ENCODE measurements around the gene QSER1. TPM values are rescaled to one million over a fixed set of nuclear protein-coding genes. Genes with fewer than 3 reads are reported as not detected.

The QSER1 gene
- total RNA-seq, 1 experiment from 2014 or later = 48.0 TPM

DNA sequence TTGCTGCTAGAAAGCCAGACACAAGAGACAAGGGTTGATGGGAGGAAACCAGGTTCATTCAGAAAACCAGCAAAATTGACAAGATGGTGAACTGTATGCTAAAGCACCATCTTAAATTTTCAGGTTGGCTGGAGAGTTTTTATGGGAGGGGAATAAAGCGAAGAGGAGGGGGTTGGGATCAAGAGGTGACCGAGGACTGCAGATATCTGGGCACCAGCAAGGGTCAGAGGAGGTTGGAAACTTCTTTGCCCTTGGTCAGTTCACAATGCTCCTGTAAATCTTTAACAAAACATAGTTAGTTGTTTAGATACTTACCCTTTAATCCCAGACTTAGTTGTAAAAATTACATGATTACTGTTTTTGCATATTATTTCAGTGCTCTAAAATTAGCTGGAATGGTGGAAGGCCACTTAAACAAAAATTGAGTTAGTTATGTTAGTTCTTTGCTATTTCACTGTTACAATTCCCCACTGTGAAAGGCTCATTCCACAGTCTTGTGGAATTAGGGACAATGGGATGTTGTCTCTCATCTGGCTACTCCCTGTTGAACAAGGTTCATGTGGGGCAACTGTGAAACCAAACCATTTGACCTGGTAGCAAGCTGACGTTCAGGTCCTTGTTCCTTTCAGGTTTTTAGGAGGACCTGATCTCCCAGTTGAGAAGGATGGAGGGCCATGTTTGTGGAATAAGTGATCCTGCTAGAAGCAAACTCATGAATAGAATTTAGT lies 30.6 kb upstream of the QSER1 start:
- Histone ChIP-seq H3K4me1 (ENCODE audit: control insufficient read depth in 1 of 2, insufficient read depth in 2 of 2, low read length in 2 of 2) (no peaks in the 10 kb centered on the region), H2AFZ (ENCODE audit: low read depth, low read length, poor library complexity, severe bottlenecking) (no peak overlapping the region), H4K20me1 (ENCODE audit: insufficient read depth) (no peaks in the 10 kb centered on the region), H3K27ac (ENCODE audit: low read depth, low read length) (no peak overlapping the region), H3K9me2 (ENCODE audit: insufficient read depth) (no peaks in the 10 kb centered on the region), H3K4me3 (replicated peaks in 1 of 2; ENCODE audit: low read depth in 1 of 2, low read length in 2 of 2) (no peak overlapping the region), H3K27me3 (ENCODE audit: insufficient read depth, low read length) (no peaks in the 10 kb centered on the region), H3K9ac (ENCODE audit: low read length) (no peak overlapping the region), H3K9me3 (ENCODE audit: control insufficient read depth in 1 of 2, insufficient read depth in 1 of 2, low read depth in 1 of 2, low read length in 2 of 2) (no peaks in the 10 kb centered on the region), H3K4me2 (ENCODE audit: low read length) (no peak overlapping the region), H3K36me3 (ENCODE audit: control insufficient read depth in 1 of 2, insufficient read depth in 2 of 2, low read length in 2 of 2) (no peaks in the 10 kb centered on the region), H3K79me2 (ENCODE audit: insufficient read depth, low read length) (no peaks in the 10 kb centered on the region)
- BruUV-seq (replicated peaks) = no TSS peak
- ChIA-PET CTCF (no interaction called here), POLR2A (no interaction called here), RAD21 (ENCODE audit: low non-redundant PET in 1 of 2, low total read pairs in 2 of 2, uncharacterized antibody in 2 of 2, unreplicated experiment in 2 of 2) (no interaction called here)
- TF ChIP-seq ELF1 (IDR thresholded peaks at IDR 0.05; ENCODE audit: borderline replicate concordance, low read depth) = no peak
- TF ChIP-seq JUND (IDR thresholded peaks at IDR 0.05) = no peak
- TF ChIP-seq POLR2A (IDR thresholded peaks at IDR 0.05; ENCODE audit: borderline replicate concordance, extremely low read depth, insufficient read depth, insufficient read length) = no peak
- TF ChIP-seq, protein P1, sequence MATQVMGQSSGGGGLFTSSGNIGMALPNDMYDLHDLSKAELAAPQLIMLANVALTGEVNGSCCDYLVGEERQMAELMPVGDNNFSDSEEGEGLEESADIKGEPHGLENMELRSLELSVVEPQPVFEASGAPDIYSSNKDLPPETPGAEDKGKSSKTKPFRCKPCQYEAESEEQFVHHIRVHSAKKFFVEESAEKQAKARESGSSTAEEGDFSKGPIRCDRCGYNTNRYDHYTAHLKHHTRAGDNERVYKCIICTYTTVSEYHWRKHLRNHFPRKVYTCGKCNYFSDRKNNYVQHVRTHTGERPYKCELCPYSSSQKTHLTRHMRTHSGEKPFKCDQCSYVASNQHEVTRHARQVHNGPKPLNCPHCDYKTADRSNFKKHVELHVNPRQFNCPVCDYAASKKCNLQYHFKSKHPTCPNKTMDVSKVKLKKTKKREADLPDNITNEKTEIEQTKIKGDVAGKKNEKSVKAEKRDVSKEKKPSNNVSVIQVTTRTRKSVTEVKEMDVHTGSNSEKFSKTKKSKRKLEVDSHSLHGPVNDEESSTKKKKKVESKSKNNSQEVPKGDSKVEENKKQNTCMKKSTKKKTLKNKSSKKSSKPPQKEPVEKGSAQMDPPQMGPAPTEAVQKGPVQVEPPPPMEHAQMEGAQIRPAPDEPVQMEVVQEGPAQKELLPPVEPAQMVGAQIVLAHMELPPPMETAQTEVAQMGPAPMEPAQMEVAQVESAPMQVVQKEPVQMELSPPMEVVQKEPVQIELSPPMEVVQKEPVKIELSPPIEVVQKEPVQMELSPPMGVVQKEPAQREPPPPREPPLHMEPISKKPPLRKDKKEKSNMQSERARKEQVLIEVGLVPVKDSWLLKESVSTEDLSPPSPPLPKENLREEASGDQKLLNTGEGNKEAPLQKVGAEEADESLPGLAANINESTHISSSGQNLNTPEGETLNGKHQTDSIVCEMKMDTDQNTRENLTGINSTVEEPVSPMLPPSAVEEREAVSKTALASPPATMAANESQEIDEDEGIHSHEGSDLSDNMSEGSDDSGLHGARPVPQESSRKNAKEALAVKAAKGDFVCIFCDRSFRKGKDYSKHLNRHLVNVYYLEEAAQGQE (IDR thresholded peaks at IDR 0.05; ENCODE audit: low read depth) = no peak
- no peak for TF ChIP-seq ZFX (IDR thresholded peaks at IDR 0.05)
- TF ChIP-seq YY1 (IDR thresholded peaks at IDR 0.05; ENCODE audit: extremely low read depth, insufficient replicate concordance, low read depth, low read length) = no peak
- no peak for TF ChIP-seq ZNF274 (IDR thresholded peaks at IDR 0.05; ENCODE audit: low read depth, low read length)
- TF ChIP-seq, protein P2, sequence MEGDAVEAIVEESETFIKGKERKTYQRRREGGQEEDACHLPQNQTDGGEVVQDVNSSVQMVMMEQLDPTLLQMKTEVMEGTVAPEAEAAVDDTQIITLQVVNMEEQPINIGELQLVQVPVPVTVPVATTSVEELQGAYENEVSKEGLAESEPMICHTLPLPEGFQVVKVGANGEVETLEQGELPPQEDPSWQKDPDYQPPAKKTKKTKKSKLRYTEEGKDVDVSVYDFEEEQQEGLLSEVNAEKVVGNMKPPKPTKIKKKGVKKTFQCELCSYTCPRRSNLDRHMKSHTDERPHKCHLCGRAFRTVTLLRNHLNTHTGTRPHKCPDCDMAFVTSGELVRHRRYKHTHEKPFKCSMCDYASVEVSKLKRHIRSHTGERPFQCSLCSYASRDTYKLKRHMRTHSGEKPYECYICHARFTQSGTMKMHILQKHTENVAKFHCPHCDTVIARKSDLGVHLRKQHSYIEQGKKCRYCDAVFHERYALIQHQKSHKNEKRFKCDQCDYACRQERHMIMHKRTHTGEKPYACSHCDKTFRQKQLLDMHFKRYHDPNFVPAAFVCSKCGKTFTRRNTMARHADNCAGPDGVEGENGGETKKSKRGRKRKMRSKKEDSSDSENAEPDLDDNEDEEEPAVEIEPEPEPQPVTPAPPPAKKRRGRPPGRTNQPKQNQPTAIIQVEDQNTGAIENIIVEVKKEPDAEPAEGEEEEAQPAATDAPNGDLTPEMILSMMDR (IDR thresholded peaks at IDR 0.05 in 2 of 3, conservative IDR thresholded peaks at IDR 0.05 in 1 of 3; ENCODE audit: borderline replicate concordance in 1 of 3, insufficient read depth in 1 of 3, low read depth in 2 of 3, low read length in 2 of 3) = no peak
- no peak for TF ChIP-seq EZH2phosphoT487 (IDR thresholded peaks at IDR 0.05; ENCODE audit: borderline replicate concordance)
- TF ChIP-seq SIN3A (IDR thresholded peaks at IDR 0.05; ENCODE audit: low read depth) = no peak
- TF ChIP-seq SRF (IDR thresholded peaks at IDR 0.05; ENCODE audit: low read depth) = no peak
- TF ChIP-seq, protein P3, sequence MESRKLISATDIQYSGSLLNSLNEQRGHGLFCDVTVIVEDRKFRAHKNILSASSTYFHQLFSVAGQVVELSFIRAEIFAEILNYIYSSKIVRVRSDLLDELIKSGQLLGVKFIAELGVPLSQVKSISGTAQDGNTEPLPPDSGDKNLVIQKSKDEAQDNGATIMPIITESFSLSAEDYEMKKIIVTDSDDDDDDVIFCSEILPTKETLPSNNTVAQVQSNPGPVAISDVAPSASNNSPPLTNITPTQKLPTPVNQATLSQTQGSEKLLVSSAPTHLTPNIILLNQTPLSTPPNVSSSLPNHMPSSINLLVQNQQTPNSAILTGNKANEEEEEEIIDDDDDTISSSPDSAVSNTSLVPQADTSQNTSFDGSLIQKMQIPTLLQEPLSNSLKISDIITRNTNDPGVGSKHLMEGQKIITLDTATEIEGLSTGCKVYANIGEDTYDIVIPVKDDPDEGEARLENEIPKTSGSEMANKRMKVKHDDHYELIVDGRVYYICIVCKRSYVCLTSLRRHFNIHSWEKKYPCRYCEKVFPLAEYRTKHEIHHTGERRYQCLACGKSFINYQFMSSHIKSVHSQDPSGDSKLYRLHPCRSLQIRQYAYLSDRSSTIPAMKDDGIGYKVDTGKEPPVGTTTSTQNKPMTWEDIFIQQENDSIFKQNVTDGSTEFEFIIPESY (IDR thresholded peaks at IDR 0.05; ENCODE audit: extremely low read depth, insufficient replicate concordance, low read length) = no peak
- DNase-seq (ENCODE audit: low read depth, low spot score) = no peak
- ATAC-seq = no peak
- intact Hi-C loops (cut with micrococcal nuclease) = no loop called here
